Measurements from ENCODE around the gene SNX3.
"Not testable (repeated sequence)": the region's sequence is repeated elsewhere in the genome, so short reads cannot be mapped to it uniquely, and the experiment has no call there.

SNX3 gene

DNA sequence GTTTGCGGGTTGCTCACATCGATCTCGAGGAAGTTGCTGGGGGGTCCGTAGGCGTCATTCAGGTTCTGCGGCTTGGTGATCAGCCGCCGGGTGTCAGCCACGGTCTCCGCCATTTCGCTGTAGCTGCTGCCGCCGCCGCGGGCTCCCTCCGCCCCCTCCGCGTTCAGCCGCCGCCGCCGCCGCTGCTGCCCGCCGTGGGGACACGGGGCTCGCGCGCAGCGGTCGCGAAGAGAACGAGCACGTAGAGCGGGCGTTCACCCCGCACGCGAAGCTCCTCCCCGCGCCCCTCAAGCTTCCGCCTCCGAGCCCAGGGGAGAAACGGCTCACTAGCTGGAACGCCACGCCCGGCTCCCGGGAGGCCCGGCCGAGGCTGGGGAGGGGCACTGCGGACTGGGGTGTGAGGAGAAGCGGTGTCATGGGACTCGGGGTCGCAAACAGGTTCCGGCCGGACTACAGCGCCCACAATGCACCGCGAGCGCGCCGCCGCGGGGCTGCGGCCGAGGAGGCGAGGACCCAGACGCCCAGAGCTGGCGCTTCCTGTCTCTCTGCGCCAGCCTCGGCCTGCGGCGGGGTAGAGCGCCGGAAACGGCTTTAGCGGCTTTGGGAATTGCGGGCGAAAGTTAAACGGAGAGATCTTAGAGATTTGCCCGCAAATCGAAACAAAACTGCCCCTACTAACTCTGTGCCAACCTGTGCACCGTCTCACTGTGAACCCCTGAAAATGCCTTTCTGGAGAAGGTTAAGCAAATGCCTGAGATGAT lies at the start of gene SNX3:
Gene SNX3 (minus strand): TSS at position 232 of the 761 bp plus-strand sequence. CDS start 119 bp downstream, at position 113.
- peak; percentile 74 for DNase-seq (ENCODE audit: low read depth)

DNA sequence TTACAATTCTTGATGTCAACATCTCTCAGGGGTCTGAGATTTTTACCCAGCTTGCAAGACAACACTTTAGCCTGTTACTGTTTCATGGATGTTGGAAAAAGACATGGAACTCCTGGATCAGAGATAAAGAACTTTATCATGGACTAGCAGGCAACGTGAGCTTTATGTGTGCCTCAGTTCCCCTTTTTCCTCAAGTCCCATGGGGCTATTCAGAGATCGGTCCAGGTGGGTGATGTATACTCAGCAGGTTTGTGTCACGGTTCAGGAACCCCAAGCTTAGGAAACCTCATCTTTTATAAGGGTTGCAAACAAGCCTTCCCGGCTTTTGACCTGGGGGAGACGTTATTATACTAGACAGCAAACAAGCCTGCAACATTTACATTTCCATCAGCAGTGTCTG lies 49.0 kb upstream of the SNX3 start:
- no peak for DNase-seq (ENCODE audit: low read depth)

DNA sequence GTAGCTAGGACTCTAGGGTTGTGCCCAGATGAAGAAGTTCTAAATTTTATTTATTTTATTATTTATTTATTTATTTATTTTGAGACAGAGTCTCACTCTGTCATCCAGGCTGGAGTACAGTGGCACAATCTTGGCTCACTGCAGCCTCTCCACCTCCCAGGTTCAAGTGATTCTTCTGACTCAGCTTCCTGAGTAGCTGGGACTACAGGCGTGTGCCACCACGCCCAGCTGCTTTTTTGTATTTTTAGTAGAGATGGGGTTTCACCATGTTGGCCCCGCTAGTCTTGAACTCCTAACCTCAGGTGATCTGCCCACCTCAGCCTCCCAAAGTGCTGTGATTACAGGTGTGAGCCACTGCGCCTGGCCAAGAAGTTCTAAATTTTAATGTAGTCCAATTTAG lies 47.8 kb upstream of the SNX3 start:
- DNase-seq (ENCODE audit: low read depth), result not testable (repeated sequence)

DNA sequence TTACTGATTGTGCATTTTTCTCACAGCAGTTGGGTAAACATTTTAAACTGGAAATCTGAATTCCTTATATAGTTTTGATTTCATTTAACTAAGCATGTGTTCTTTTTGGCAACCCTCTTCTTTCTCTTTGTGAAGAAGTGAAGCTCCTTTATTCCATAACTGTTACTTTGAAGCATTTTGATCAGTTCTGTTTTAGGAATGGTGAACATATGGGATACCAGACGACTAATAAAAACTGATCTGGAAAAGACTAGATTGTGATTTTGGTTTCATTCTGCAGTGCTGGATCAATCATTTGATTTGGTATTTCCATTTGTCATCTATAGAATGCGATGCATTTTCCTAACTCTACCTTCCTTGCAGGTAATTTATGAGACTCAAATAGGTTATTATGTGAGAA lies 43.8 kb upstream of the SNX3 start:
- no peak for DNase-seq (ENCODE audit: low read depth)

DNA sequence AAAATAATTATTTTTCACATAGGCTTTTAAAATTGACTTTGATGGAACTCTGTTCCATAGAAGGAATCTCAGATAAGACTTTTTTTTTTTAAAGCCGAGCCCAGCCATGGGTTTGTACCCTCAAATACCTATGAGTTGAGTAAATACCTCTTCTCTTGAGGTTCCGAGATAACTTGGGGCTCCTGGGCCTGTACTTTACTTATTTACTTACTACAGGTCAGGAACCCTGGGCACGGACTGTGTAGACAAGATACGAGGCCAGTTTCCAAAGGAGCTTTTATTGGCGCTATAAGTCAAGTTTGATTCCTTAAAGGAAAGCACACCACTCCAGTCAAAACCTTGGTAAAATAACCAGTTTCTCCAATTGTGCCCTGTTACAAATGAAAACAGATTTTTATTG lies 41.5 kb upstream of the SNX3 start:
- no peak for DNase-seq (ENCODE audit: low read depth)

DNA sequence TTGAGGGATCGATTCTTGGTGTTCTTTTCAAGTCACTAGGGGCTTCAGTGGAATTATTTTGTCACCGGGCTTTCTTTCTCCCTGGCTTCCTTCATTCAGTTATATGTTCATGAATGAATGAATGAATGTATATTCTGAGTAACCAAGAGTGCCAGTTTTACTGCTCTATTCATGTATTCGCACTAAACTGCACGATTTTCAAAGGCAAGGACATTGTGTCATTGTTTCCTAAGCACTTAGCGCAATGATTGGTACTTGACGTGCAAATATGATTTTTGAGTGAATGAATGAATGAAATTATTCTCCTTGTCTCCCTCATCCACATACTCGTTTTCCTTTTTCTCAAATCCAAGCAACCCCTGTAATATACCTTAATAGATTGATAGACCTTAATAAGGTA lies 34.8 kb upstream of the SNX3 start:
- no peak for DNase-seq (ENCODE audit: low read depth)

DNA sequence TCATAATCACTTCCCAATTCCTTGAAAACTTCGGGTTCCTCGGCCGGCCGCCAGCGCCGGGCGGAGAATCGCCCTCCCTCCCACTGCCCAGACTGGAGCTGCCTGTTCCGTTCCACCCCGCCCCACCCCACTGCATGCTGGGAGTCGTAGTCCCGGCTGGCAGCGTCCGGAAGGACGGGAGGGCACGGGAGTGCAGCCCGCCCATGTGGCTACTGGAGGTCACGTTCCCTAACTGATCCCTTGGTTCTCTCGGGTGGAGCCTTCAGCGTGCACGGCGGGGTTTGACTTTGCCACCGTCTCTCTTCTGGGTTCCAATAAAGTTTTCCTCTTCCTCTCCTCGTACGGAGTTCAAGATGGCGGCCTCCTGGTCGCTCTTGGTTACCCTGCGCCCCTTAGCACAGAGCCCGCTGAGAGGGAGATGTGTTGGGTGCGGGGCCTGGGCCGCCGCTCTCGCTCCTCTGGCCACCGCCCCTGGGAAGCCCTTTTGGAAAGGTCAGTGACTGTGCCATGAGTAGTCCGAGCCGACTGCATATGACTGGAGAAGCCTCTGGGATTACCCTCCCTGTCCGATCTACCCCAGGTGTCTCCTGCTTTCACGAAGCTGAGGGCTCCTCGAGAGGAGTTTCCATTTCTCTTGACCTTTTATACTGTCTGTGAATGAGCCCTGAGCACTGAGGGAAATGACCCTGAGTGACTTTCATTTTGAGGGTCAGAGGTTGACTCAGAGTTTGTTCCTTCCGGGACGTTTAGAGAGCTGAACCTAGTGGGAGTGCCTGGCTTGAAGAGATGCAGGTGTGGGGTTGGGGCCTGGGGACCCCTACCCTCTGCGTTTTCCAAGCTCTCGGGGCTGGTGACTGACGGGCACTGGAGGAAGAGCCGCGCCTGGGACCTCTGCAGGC lies 34.1 kb upstream of the SNX3 start, which contains the start of gene AFG1L:
Gene AFG1L (plus strand): TSS at position 328 of the 899 bp plus-strand sequence. CDS start 26 bp downstream, at position 354.
- DNase-seq (ENCODE audit: low read depth), result peak; percentile 85

DNA sequence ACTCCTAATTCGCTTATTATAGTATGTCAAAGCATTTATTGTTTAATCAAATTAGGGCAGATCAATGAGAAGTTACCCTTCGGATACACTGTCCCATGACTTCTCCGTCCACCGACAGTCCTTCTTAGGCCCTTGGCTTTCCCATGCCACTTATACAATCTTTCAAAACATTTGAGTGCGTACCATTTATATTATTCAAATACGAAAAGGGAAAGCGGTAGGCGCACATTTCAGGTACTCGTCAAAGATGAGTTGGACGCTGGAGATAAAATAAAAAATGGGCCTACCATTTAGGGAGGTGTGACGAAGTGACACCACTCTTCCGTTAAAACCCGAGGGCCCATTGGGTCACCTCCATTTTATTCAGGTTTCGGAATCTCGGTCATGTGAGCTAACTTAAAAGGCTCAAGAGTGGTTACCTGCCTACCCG lies 33.5 kb upstream of the SNX3 start:
- DNase-seq (ENCODE audit: low read depth), result no peak

DNA sequence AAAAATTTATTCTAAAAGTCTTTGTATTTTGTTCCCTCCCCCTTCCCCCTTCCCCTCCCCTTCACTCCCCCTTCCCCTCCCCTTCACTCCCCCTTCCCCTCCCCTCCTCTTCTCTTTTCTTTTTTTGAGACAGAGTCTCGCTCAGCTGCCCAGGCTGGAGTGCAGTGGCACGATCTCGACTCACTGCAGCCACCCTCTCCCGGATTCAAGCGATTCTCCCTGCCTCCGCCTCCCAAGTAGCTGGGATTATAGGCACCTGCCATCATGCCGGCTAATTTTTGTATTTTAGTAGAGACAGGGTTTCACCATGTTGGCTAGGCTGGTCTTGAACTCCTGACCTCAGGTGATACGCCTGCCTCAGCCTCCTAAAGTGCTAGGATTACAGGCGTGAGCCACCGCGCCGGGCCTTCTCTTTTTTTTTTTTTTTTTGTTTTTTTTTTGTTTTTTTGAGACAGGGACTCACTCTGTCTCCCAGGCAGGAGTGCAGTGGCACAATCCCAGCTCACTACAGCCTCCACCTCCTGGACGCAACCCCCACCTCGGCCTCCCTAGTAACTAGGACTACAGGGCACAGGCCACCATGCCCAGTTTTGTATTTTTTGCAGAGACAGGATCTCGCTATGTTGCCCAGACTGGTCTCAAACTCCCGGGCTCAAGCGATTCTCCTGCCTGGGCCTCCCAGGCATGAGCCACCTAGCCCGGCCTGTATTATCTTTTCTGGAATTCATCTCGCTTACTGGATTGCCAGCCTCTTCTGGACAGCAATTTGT lies 32.9 kb upstream of the SNX3 start:
- DNase-seq (ENCODE audit: low read depth), result no peak

DNA sequence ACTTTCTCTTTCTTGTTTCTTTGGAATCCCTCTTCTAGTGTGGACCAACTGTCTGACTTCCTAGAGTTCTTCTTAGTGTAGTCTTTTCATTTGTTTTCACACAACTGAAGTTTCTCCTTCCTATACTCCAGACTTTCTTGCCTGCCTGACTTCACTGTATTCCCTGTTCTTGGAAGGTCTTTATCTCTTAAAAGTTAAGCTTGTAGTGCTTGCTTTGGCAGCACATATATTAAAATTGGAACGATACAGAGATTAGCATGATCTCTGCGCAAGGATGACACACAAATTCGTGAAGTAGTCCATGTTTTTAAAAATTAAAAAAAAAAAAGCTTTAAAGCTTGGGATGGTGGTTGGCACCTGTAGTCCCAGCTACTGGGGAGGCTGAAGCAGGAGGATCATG lies 31.7 kb upstream of the SNX3 start:
- not testable (repeated sequence) for DNase-seq (ENCODE audit: low read depth)

DNA sequence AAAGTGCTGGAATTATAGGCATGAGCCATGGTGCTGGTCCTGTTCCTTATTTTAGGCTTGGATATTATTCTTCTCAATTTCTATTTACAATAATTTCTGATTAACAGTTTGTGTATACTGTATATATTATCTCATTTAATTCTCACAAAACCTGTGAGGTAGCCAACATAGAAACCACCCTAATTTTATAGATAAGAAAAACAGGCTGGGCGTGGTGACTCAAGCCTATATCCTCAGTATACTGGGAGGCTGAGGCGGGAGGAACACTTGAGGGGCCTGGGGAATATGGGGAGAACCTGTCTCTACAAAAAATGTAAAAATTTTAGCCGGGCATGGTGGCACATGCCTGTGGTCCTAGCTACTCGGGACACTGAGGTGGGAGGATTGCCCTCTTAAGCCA lies 30.3 kb upstream of the SNX3 start:
- no peak for DNase-seq (ENCODE audit: low read depth)

DNA sequence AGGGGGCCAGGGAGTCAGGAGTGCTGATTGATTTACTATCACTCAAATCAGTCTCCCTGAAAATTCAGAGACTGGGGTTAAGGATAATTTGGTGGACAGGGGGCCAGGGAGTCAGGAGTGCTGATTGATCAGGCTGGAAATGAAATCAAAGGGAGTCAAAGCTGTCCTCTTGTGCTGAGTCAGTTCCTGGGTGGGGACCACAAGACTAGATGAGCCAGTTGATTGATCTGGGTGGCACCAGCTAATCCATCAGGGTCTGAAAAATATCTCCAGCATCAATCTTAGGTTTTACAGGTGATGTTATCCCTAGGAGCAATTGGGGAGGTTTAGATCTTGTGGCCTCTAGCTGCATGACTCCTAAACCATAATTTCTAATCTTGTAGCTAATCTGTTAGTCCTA lies 27.9 kb upstream of the SNX3 start:
- DNase-seq (ENCODE audit: low read depth), result no peak

DNA sequence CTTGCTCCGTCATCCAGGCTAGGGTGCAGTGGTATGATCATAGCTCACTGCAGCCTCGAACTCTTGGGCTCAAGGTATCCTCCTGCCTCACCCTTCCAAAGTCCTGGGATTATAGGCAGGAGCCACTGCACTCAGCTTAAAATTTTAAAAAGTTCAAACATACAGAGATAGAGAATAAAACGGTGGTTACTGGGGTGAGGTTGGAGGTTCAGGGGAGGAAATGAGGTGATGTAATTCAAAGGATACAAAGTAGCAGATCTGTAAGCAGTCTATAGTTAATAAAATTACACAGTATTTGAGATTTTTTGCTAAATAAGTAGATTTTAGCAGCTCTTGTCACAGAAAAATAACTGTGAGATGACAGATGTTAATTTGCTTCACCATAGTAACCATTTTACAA lies 26.5 kb upstream of the SNX3 start:
- DNase-seq (ENCODE audit: low read depth), result no peak

DNA sequence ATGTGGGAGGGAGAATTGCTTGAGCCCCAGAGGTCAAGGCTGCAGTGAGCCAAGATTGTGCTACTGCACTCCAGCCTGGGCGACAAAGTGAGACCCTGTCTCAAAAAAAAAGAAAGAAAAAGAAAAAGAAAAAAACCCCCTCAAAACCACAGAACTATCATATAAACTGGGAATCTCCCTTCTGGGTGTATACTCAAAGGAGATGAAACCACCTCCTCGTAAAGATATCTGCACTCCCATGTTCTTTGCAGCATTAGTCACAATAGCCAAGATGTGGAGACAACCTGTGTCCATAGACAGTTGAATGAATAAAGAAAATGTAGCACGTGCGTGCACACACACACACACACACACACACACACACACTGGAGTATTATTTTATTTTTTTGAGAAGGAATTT lies 25.5 kb upstream of the SNX3 start:
- no peak for DNase-seq (ENCODE audit: low read depth)

DNA sequence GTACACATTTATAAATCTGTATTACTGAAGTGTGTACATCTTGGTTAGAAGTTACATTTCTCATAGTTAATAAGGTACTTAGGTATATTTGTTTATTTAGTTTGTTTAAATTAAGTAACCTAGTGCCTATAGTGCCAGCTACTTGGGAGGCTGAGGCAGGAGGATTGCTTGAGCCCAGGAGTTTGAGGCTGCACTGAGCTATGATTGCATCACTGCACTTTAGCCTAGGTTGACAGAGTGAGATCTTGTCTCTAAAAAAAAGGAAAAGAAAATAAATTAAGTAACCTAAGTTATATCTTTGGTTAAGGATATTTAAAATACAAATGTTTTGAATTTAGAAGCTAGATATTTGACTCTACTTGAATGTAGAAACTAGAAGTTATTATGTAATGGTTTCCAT lies 24.5 kb upstream of the SNX3 start:
- DNase-seq (ENCODE audit: low read depth), result no peak

DNA sequence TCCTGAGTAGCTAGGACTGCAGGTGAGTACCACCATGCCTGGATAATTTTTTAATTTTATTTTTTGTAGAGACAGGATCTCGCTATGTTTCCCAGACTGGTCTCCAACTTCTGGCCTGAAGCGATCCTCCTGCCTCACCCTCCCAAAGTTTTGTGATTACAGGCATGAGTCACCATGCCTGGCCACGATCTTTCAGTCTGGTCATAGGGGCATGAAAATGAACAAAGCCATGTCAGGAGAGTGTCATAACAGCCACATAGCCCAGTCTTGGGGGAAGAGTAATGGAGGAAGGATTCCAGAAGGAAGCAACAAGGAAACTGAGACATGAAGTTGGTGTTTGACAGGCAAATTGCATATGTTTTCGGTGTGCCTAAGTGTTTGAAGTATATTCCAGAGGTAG lies 17.0 kb upstream of the SNX3 start:
- DNase-seq (ENCODE audit: low read depth), result no peak

DNA sequence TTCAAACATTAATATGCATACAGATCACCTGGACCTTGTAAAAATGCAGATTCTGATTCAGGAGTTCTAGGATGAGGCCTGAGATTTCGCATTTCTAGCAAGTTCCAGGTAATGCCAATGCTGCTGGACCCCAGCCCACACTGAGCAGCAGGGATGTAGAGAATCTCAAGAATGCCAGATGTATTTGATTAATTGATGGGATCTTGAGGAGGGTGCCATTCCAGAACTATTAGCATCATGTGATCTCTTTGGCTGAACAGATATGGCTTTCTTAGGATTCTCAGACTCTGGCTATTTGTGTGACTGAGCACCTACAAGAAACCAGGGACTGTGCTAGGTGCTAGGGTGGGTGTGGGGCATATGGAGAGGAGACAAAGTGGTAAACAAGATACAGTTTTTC lies 16.5 kb upstream of the SNX3 start:
- DNase-seq (ENCODE audit: low read depth), result no peak

DNA sequence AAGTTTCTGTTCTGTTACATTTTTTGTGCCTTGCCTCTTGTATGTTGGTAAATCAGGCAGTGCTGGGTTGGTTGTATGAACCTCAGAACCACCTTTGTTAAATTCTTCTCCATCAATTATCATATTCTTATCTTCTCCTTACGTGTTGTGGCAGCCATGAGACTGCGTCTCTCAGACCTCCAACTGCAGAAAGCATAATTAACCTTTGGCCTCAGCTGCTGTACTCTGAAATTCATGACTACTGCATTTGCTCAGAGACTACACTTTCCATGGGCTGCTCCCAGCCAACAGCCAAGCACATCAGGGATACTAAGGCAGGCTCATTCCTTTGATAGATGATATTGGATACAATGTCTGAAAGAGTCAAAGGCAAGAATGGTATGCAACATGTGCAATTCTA lies 15.1 kb upstream of the SNX3 start:
- no peak for DNase-seq (ENCODE audit: low read depth)

DNA sequence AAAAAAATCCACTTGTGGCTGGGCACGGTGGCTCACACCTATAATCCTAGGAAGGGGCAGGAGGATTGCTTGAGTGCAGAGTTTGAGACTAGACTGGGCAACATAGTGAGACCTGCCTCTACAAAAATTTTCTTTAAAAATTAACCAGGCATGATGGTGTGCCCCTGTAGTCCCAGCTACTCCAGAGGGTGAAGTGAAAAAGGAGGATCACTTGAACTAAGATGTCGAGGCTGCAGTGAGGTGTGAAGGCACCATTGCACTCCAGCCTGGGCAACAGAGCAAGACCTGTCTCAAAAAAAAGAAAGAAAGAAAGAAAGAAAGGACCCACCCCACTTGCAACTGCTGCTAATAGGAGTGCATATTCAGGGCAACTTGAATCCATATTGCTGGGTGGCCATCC lies 13.7 kb upstream of the SNX3 start:
- DNase-seq (ENCODE audit: low read depth), result no peak

DNA sequence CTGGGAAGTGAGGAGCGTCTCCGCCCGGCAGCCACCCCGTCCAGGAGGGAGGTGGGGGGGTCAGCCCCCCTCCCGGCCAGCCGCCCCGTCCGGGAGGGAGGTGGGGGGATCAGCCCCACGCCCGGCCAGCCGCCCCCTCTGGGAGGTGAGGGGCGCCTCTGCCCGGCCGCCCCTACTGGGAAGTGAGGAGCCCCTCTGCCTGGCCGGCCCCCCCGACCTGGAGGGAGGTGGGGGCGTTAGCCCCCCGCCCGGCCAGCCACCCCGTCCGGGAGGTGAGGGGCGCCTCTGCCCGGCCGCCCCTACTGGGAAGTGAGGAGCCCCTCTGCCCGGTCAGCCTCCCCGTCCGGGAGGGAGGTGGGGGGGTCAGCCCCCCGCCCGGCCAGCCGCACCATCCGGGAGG lies 9.1 kb upstream of the SNX3 start:
- not testable (repeated sequence) for DNase-seq (ENCODE audit: low read depth)

DNA sequence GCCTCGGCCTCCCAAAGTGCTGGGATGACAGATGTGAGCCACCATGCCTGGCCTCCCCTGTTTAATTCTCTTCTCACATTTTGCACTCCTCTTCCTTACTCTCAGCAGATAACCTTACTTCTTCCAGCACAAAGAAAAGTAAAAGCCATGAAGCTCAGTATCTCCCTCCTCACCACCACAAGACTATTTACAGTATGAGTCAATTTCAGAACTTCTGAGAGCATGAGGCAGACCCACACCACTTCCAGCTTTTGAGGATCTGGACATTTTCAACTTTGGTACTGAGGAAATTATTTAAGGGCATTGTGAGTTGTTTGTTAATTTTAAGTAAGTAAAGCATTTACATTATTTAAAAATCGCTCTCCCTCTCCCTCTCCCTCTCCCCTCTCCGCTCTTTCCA lies 8.0 kb upstream of the SNX3 start:
- no peak for DNase-seq (ENCODE audit: low read depth)

DNA sequence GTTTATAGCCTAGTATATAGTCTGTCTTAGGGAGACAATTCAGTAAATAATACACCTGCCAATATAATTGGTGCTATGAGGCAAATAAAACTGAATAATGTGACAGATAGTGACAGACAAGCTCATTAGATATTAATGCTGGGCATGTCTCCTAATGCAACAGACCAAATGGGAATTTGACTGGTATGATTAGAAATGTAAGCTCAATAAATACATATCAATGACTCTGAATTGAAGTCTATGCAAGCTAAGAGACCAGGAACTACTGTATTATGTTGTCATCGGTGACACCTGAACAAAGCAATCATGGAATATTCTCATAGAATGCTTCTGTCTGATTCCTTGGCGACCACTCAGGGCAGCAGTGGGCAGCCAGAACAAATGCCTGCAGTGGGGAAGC lies 2.5 kb upstream of the SNX3 start:
- no peak for DNase-seq (ENCODE audit: low read depth)

Measured in activated T-cell treated with anti-CD3 and anti-CD28 coated beads for 1 hour (primary cell).